HG03342 (cell line): ENCODE measurements around the gene NR1I2.

Experiments used
- ATAC-seq: cut with Tn5 transposase; IDR thresholded peaks from one replicate; pipeline ENCODE4 v1.9.1; 2021; ENCODE audit warnings: mild to moderate bottlenecking, moderate library complexity; ENCODE audit not compliant: unreplicated experiment

The NR1I2 gene

DNA sequence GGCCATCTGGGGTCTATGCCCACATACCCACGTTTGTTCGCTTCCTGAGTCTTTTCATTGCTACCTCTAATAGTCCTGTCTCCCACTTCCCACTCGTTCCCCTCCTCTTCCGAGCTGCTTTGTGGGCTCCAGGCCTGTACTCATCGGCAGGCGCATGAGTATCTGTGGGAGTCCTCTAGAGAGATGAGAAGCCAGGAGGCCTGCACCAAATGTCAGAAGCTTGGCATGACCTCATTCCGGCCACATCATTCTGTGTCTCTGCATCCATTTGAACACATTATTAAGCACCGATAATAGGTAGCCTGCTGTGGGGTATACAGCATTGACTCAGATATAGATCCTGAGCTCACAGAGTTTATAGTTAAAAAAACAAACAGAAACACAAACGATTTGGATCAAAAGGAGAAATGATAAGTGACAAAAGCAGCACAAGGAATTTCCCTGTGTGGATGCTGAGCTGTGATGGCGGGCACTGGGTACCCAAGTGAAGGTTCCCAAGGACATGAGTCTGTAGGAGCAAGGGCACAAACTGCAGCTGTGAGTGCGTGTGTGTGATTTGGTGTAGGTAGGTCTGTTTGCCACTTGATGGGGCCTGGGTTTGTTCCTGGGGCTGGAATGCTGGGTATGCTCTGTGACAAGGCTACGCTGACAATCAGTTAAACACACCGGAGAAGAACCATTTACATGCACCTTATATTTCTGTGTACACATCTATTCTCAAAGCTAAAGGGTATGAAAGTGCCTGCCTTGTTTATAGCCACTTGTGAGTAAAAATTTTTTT is 35.9 kb downstream of the NR1I2 start:
- ATAC-seq = no peak

DNA sequence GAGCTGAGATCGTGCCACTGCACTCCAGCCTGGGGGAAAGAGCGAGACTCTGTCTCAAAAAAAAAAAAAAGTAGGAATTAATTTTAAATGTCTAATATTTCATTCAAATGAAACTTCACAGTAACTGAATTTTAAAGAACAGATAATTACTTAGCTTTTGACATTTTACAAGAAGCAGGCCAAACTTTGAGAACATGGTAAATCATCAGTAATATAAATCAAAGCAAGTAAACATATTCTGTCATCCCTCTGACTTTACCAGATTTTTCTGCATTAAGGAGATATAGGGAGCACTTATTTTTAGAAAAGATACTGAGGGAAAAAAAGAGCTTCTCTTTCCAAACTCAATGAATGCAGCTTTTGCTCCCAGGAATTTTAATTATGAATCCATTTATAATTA is 37.0 kb downstream of the NR1I2 start:
- ATAC-seq = no peak

DNA sequence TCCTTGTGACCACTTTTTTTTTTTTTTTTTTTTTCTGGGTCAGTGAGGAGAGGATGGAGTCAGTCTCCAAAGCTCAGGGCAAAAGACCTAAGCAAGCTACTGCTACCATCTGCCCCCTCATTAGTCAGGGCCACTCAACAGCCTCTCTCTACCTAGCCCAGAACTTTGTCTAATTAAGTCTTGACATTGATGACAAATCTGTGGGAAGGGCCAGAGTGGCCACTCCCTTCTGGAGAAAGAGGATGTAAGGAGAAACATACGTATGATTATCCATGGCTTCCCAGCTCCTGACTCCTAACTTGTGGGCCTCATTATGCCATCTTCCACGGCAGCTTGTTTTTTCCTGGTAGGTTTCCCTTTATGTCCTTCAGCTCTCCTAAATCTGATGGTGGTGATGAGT is 37.9 kb downstream of the NR1I2 start:
- ATAC-seq = no peak

DNA sequence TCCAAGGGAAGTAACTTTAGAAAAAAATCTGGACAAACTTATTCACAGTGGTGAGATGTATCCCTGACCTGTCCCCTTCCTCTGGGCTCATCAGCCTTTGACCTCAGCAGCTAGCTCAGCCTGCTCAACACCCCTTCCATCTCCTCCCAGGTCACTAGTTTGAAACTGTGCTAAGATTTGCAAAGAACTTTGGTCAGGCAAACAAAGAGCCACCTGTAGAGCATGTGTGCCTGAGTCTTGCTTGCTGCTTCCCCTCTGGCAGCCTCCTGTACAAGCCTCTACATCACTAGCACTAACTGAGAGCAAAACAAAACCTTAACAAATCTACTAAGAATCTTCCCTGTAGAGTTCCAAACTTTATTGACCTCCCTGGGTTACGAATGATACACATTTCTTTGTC is 43.9 kb downstream of the NR1I2 start:
- ATAC-seq = no peak

DNA sequence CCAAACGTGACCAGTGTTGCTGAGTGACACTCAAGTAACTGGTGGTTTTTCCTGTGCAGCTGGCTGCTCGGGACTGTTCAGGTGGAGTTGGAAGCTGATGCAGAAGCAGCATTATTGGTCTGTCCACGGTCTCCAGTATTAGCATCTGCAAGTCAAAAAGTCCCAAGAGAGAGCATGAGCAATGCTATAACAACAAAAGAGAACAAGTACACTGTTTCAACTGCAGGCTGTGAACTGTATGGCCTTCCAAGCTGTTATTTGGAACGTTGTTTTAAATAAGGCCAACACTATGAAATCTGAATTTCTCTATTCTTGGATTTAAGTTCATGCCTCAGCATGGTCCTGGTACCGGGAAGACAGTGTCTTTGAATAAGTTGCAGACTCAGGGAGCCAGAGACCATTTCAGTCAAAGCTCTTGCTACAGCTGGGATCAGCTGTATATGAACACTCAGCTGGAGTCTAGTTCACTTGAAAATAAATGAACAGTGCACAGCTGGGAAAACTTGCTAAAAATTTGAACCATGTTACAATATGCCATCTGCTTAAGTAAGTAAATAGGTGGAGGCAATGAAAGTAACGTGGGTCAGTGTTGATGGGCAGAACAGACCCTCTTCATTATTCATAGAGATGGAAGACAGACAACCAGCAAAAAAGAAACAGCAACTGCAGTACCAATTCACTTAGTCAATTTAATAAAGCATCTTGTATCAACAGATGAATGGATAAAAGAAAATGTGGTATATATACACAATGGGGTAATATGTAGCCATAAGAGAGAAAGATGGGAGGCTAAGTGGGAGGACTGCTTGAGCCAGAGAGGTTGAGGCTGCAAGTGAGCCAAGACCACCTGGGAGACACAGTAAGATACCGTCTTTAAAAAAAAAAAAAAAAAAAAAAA is 45.1 kb downstream of the NR1I2 start:
- ATAC-seq = no peak

DNA sequence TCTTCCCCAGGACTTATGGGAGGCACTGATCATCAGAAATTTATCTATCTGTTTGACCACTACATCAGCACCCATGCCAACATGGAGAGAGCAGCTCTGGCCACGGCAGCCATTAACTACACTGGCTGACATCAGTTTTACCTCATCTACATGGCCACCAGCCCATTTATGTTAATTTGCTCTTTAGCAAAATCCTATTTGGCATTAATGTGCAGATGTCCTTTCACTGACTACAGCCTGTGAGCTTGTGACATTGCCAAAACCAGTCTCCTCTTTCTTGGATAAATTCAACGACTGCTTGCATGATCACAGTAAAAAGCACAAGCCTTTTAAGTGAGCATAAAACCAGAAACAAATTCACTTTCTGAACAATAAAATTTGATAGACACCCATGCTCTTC is 47.5 kb downstream of the NR1I2 start:
- no peak for ATAC-seq

DNA sequence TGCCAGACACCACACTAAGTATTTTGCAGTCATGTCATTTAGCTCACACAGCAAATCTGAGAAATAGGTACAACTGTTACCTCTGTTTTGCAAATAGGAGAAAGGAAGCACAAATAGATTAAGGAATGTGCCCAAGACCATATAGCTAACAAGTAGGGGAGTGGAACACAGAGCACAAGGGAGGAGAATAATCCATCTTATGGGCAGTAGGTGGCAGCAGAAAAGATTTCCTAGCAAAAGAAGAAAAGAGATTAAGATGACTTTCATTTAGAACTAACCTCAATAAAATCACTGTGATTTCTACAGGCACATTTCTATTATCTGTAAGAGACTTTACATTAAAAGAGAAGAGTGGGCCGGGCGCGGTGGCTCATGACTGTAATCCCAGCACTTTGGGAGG is 49.1 kb downstream of the NR1I2 start:
- ATAC-seq = no peak

DNA sequence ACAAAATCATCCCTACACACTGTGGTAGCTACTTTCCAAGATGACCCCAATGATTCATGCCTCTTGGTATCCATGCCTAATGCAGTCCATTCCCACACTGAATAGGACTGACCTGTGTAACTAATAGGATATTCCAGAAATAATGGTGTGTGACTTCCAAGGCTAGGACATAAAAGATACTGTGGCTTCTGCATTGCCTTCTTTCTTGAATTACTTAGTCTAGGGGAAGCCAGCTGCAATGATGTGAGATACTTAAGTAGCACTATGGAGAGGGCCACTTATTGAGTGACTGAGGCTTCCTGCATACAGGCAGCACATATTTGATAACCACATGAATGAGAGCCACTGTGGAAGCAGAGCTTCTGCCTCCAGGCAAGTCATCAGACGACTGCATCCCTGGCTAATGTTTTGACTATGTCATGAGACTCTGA is 50.1 kb downstream of the NR1I2 start:
- no peak for ATAC-seq

DNA sequence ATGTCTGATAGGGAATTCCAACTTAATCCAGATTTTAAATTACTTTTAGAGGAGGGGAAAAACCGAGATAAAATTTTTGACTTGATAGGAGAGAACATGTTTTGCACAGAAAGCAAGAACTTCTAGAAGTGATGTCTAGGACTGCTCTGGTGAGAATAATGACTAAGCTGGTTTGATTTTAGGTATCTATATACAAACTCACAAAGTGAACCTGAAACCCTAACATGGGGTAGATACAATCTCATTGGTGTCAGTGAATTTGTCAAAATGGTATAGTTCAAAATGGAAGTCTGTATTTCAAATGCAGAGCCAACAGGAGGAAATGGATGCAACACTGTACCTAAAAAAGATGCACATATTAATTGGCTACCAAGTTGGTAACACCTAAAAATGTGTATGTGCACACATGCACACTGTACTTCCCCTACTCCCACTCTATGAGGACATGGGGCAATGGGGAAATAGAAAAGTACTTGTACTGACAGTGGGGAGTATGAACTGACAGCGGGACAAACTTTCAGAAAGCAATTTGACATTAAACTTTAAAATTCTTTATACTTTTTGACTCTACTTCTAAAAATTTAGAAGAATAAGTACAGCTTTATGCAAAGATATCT is 53.0 kb downstream of the NR1I2 start:
- ATAC-seq = no peak

DNA sequence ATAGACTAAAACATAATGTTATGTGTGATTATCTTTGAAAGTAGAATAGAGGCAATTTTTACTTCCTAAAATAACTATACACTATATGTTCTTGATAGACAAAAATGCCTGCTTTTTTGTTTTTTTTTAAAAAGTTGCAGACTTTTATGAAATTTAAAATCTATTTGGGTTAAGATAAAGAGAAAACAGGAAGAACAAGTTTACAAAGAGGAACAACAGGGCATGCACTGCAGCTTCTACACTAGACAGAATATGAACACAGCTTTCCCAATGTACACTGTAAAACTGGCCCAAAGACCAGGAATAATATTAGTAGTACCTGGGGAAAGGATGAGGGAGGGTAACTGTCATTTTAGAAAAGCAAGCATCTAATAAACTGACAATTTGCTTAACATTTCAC is 53.7 kb downstream of the NR1I2 start:
- ATAC-seq = no peak

DNA sequence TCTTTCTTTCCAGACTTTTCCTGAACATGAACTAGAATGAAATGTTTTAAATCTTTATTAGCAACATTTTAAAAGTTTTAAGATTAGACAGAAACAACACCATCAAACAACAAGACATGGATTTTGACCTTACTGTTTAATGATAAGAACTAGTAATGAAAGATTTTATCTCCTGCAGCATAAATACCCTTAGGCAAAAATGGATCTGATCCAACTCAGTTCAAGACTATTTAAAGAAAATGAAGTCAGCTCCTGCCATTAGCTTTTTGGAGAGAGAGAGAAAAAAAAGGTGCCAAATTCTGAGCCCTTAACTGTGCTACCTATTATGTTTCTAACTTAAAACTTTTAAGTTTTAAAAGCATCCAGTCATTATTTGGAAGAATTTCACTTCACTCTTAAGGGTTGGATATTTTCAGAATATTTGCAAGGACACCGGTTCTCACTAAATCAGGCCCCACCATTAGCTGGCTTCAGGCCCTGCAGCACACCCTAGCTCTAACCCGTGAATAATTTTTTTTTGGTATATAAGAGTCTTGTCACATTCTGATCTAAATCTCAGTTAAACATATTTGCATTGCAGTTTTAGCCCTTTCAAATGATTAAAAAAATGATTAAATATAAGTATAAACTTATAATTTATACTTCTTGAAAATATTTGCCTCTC is 60.0 kb downstream of the NR1I2 start:
- no peak for ATAC-seq

DNA sequence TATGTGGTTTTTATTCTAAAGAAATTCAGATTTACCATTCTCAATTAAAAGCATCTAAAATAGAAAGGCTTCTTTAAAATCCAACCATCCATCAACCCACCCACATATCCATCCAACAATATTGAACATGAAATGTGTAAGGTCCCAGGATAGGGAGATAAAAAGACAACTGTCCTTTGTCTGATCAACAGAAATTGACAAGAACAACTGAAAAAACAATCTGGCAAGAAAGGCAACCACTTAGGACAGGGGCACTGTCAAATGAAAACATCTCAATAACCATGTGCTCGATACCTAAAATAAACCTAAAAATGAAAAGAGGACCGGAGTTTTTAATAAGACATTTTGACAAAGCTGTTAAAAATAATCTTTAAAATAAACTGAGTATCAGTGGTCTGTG is 67.2 kb downstream of the NR1I2 start:
- no peak for ATAC-seq

DNA sequence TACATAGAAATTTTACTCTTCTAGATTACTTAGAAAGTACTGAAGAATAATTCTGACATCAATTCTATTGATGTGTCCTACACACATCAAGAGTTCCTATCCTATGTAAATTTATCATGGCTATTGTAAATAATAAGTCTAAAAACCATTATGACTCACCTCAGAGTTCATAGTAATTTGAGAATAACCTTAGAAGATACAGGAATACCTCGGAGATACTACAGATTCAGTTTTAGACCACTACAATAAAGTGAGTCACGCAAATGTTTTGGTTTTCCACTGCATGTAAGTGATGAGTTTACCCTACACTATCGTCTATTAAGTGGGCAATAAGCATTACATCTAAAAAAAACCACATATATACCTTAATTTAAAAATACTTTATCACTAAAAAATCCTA is 74.8 kb downstream of the NR1I2 start:
- no peak for ATAC-seq

DNA sequence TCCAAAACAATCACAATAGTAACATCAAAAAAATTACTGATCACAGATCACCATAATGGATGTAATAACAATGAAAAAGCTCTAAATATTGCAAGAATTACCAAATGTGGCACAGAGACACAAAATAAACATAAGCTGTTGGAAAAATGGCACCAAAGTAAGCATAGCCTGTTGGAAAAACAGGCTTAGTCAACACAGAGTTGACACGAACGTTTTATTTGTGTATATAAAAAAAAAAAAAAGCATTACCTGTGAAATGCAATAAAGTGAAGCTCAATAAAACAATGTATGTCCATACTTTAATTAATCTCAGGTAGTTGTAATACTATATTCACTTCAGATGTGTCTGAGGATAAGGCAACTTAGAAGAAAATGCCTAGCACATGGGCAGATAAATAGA is 77.1 kb downstream of the NR1I2 start:
- ATAC-seq = no peak

DNA sequence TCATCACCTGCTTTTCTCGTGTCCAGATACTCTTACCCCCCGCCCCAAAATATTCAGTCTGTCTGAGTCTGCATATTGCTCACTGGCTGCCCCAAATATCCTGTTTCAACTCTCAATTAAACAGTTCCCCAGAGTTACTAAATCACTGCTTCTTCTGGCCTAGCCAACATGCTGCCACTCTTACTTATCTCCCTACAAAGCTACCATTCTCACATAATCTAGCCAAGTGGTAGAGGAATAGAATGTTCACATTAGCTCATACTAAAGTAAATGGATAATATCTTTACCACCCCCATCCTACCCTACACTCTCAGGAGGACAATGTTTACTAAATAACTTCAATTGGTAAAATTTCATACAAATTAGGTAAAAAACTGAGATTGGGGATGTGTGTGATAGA is 77.8 kb downstream of the NR1I2 start:
- no peak for ATAC-seq

DNA sequence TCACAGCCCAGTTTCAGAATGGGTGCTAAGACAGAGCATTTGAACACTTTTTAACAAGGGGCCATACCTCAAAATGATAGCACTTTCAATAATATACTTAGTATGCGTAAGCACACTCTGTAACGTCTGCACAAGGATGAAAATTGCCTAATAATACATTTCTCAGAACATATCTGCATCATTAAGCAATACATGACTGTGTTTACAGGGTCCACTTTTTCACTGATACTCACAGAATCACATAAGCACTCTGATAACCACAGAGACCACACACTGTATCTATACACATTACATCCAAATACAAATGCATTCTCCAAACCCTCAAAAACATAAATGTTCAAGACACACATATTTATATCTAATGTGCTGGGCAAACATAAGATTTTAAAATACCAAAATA is 79.8 kb downstream of the NR1I2 start:
- no peak for ATAC-seq

DNA sequence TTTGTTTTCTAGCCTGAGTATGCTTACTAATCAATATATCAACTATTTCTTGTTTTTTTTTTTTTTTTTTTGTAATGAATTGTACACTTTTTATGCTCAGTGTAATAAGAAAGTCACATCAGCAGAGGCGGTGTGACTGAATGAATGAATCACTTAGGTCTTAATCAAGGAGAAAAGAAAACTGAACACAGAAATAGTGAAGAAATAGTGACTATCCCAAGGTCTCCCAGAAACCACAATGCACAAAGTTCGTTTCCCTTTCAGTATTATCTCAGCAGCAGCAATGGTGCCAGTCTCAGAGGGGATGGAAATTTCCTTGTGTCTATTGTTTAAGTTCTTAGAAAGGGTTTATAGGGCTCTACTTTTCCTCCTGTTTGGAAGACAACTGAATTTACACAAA is 80.7 kb downstream of the NR1I2 start:
- ATAC-seq = no peak

DNA sequence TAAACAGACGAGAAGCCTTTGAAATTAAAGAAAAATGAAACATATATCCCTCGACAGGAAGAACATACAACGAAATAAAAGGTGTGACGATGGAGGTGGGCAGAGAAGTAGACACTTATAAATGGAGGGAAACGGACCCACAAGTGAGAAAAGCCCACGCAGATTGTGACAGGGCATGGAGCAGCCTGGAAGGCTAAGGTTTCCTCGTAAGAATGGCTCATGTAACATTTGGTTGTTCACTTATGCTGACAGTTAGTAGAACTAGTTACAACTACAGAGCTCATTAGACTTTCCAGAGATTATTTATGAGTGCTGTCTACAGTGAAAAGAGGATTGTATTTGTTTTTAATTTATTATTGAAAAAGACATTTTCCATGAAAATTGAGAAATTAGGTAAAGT is 82.6 kb downstream of the NR1I2 start:
- no peak for ATAC-seq
